HEK293T (cell line): ENCODE data around the gene ALDH3A2.

Experiments used
- BHLHE40 ChIP-seq: fragments of 450-650 bp; IDR thresholded peaks from 2 replicates; pipeline ENCODE4 v1.6.1; 2016; ENCODE audit warnings: mild to moderate bottlenecking, moderate library complexity, borderline replicate concordance
- CTBP1 ChIP-seq: fragments of 450-650 bp; IDR thresholded peaks from 2 replicates; pipeline ENCODE4 v1.6.1; 2016; ENCODE audit warnings: borderline replicate concordance
- ELF4 ChIP-seq: fragments of 450-650 bp; IDR thresholded peaks from 2 replicates; pipeline ENCODE4 v1.6.1; 2017; ENCODE audit warnings: antibody characterized with exemption
- FOXA1 ChIP-seq: fragments of 450-650 bp; IDR thresholded peaks from 2 replicates; pipeline ENCODE4 v1.6.1; 2016; ENCODE audit warnings: mild to moderate bottlenecking
- FOXK2 ChIP-seq: fragments of 450-650 bp; IDR thresholded peaks from 2 replicates; pipeline ENCODE4 v1.6.1; 2016; ENCODE audit warnings: mild to moderate bottlenecking
- FOXM1 ChIP-seq: fragments of 450-650 bp; IDR thresholded peaks from 2 replicates; pipeline ENCODE4 v1.6.1; 2017; ENCODE audit warnings: mild to moderate bottlenecking, borderline replicate concordance
- HDGF ChIP-seq: fragments of 450-650 bp; IDR thresholded peaks from 2 replicates; pipeline ENCODE4 v1.6.1; 2017; ENCODE audit warnings: antibody characterized with exemption, borderline replicate concordance
- L3MBTL2 ChIP-seq: fragments of 450-650 bp; conservative IDR thresholded peaks from 2 replicates; pipeline ENCODE4 v1.6.1; 2016; ENCODE audit warnings: mild to moderate bottlenecking
- LEF1 ChIP-seq: fragments of 450-650 bp; IDR thresholded peaks from 2 replicates; pipeline ENCODE4 v1.6.1; 2017; ENCODE audit warnings: mild to moderate bottlenecking, borderline replicate concordance
- NFRKB ChIP-seq: fragments of 450-650 bp; IDR thresholded peaks from 2 replicates; pipeline ENCODE4 v1.6.1; 2016; ENCODE audit warnings: mild to moderate bottlenecking, moderate library complexity
- PKNOX1 ChIP-seq: fragments of 450-650 bp; IDR thresholded peaks from 2 replicates; pipeline ENCODE4 v1.6.1; 2016
- SP1 ChIP-seq: fragments of 450-650 bp; IDR thresholded peaks from 2 replicates; pipeline ENCODE4 v1.6.1; 2017
- SUZ12 ChIP-seq: fragments of 450-650 bp; IDR thresholded peaks from 2 replicates; pipeline ENCODE4 v1.6.1; 2016; ENCODE audit warnings: mild to moderate bottlenecking
- TARDBP ChIP-seq: fragments of 450-650 bp; IDR thresholded peaks from 2 replicates; pipeline ENCODE4 v1.6.1; 2016

GRCh38 chr17:19659366-19660177 is 11.0 kb downstream of the ALDH3A2 start:
- TF ChIP-seq ELF4 (no peak), FOXK2 (no peak), NFRKB (no peak), SP1 (no peak), BHLHE40 (no peak), HDGF (no peak), FOXM1 (no peak), FOXA1 (no peak), TARDBP (no peak), LEF1 (no peak), SUZ12 (no peak), PKNOX1 (peak; percentile 61; the same call in 1 of the 2 replicates), CTBP1 (no peak), L3MBTL2 (no peak)
